SK-N-SH treated with all-trans-retinoic acid at 6 μM for 48 hours (cell line): ENCODE results near the gene CHTF18.

Source experiments
- ATAC-seq: fragments of 200-7000 bp; cut with Tn5 transposase; 3 replicates; pipeline ENCODE4 v1.9.1; 2020; ENCODE audit warnings: mild to moderate bottlenecking, moderate library complexity
- BACH2 ChIP-seq: fragments of 250-450 bp; sonication (Bioruptor Pico); IDR thresholded peaks from 2 replicates; pipeline ENCODE4 v1.9.0; 2021; ENCODE audit warnings: mild to moderate bottlenecking, borderline replicate concordance
- CSDC2 ChIP-seq: fragments of 250-450 bp; sonication (Bioruptor Pico); IDR thresholded peaks from 2 replicates; pipeline ENCODE4 v1.5.0; 2020; ENCODE audit warnings: mild to moderate bottlenecking, moderate library complexity
- ESRRG ChIP-seq: fragments of 250-450 bp; sonication (Bioruptor Pico); IDR thresholded peaks from 2 replicates; pipeline ENCODE4 v1.6.1; 2021; ENCODE audit warnings: mild to moderate bottlenecking
- ISL1 ChIP-seq: fragments of 250-450 bp; sonication (Bioruptor Pico); IDR thresholded peaks from 2 replicates; pipeline ENCODE4 v2.1.2; 2022; ENCODE audit warnings: mild to moderate bottlenecking, moderate library complexity
- OSR1 ChIP-seq: fragments of 250-450 bp; sonication (Bioruptor Pico); IDR thresholded peaks from 2 replicates; pipeline ENCODE4 v1.8.0; 2022; ENCODE audit warnings: moderate library complexity, mild to moderate bottlenecking, inconsistent platforms
- PPARA ChIP-seq: fragments of 250-450 bp; sonication (Bioruptor Pico); IDR thresholded peaks from 2 replicates; pipeline ENCODE4 v1.5.0; 2020; ENCODE audit warnings: mild to moderate bottlenecking, borderline replicate concordance
- RARB ChIP-seq: fragments of 250-450 bp; sonication (Bioruptor Pico); IDR thresholded peaks from 2 replicates; pipeline ENCODE4 v1.8.0; 2021; ENCODE audit warnings: mild to moderate bottlenecking, moderate library complexity
- SNAI2 ChIP-seq: fragments of 250-450 bp; sonication (Bioruptor Pico); IDR thresholded peaks from 2 replicates; pipeline ENCODE4 v1.5.0; 2020; ENCODE audit warnings: mild to moderate bottlenecking, moderate library complexity
- TCF4 ChIP-seq: fragments of 250-450 bp; sonication (Bioruptor Pico); IDR thresholded peaks from 2 replicates; pipeline ENCODE4 v1.8.0; 2021; ENCODE audit warnings: mild to moderate bottlenecking, moderate library complexity, borderline replicate concordance
- ZFP3 ChIP-seq: fragments of 250-450 bp; sonication (Bioruptor Pico); IDR thresholded peaks from 2 replicates; pipeline ENCODE4 v1.5.0; 2020; ENCODE audit warnings: mild to moderate bottlenecking, moderate library complexity
- ZFP30 ChIP-seq: fragments of 450-650 bp; formaldehyde crosslinking; IDR thresholded peaks from 2 replicates; pipeline ENCODE4 v1.5.0; 2022; ENCODE audit warnings: mild to moderate bottlenecking, moderate library complexity
- ZNF565 ChIP-seq: fragments of 450-650 bp; formaldehyde crosslinking; conservative IDR thresholded peaks from 2 replicates; pipeline ENCODE4 v1.5.0; 2020; ENCODE audit warnings: low read depth, mild to moderate bottlenecking, moderate library complexity
- ZNF70 ChIP-seq: fragments of 450-650 bp; formaldehyde crosslinking; IDR thresholded peaks from 2 replicates; pipeline ENCODE4 v1.5.0; 2020; ENCODE audit warnings: mild to moderate bottlenecking, moderate library complexity
- ZNF8 ChIP-seq: fragments of 450-650 bp; formaldehyde crosslinking; IDR thresholded peaks from 2 replicates; pipeline ENCODE4 v1.5.0; 2020; ENCODE audit warnings: mild to moderate bottlenecking, moderate library complexity
- TF ChIP-seq, protein P1 (sequence below): fragments of 250-450 bp; sonication (Bioruptor Pico); IDR thresholded peaks from 2 replicates; pipeline ENCODE4 v1.5.0; 2020; ENCODE audit warnings: mild to moderate bottlenecking, moderate library complexity
- TF ChIP-seq, protein P2 (sequence below): fragments of 250-450 bp; sonication (Bioruptor Pico); IDR thresholded peaks from 2 replicates; pipeline ENCODE4 v1.5.1; 2020; ENCODE audit warnings: low read depth, mild to moderate bottlenecking, moderate library complexity
- TF ChIP-seq, protein P3 (sequence below): fragments of 250-450 bp; sonication (Bioruptor Pico); IDR thresholded peaks from 2 replicates; pipeline ENCODE4 v1.8.0; 2021; ENCODE audit warnings: low read depth, mild to moderate bottlenecking, moderate library complexity, borderline replicate concordance

The CHTF18 gene

GRCh38 chr16:798666-799065, 10.2 kb downstream of the CHTF18 start:
- no peak for ATAC-seq
- TF ChIP-seq BACH2 (no peak), OSR1 (CRISPR knock-in tag) (no peak), ZFP30 (CRISPR knock-in tag) (no peak), ZNF565 (CRISPR knock-in tag) (no peak), ESRRG (CRISPR knock-in tag) (no peak), ZNF8 (no peak), SNAI2 (no peak), CSDC2 (no peak)
- TF ChIP-seq, protein P1, sequence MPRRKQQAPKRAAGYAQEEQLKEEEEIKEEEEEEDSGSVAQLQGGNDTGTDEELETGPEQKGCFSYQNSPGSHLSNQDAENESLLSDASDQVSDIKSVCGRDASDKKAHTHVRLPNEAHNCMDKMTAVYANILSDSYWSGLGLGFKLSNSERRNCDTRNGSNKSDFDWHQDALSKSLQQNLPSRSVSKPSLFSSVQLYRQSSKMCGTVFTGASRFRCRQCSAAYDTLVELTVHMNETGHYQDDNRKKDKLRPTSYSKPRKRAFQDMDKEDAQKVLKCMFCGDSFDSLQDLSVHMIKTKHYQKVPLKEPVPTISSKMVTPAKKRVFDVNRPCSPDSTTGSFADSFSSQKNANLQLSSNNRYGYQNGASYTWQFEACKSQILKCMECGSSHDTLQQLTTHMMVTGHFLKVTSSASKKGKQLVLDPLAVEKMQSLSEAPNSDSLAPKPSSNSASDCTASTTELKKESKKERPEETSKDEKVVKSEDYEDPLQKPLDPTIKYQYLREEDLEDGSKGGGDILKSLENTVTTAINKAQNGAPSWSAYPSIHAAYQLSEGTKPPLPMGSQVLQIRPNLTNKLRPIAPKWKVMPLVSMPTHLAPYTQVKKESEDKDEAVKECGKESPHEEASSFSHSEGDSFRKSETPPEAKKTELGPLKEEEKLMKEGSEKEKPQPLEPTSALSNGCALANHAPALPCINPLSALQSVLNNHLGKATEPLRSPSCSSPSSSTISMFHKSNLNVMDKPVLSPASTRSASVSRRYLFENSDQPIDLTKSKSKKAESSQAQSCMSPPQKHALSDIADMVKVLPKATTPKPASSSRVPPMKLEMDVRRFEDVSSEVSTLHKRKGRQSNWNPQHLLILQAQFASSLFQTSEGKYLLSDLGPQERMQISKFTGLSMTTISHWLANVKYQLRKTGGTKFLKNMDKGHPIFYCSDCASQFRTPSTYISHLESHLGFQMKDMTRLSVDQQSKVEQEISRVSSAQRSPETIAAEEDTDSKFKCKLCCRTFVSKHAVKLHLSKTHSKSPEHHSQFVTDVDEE (CRISPR knock-in tag) = no peak
- TF ChIP-seq, protein P2, sequence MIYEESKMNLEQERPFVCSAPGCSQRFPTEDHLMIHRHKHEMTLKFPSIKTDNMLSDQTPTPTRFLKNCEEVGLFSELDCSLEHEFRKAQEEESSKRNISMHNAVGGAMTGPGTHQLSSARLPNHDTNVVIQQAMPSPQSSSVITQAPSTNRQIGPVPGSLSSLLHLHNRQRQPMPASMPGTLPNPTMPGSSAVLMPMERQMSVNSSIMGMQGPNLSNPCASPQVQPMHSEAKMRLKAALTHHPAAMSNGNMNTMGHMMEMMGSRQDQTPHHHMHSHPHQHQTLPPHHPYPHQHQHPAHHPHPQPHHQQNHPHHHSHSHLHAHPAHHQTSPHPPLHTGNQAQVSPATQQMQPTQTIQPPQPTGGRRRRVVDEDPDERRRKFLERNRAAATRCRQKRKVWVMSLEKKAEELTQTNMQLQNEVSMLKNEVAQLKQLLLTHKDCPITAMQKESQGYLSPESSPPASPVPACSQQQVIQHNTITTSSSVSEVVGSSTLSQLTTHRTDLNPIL (CRISPR knock-in tag) = no peak
- TF ChIP-seq, protein P3, sequence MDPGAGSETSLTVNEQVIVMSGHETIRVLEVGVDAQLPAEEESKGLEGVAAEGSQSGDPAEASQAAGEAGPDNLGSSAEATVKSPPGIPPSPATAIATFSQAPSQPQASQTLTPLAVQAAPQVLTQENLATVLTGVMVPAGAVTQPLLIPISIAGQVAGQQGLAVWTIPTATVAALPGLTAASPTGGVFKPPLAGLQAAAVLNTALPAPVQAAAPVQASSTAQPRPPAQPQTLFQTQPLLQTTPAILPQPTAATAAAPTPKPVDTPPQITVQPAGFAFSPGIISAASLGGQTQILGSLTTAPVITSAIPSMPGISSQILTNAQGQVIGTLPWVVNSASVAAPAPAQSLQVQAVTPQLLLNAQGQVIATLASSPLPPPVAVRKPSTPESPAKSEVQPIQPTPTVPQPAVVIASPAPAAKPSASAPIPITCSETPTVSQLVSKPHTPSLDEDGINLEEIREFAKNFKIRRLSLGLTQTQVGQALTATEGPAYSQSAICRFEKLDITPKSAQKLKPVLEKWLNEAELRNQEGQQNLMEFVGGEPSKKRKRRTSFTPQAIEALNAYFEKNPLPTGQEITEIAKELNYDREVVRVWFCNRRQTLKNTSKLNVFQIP (CRISPR knock-in tag) = no peak

- ATAC-seq = no peak
- TF ChIP-seq CSDC2 = no peak
- TF ChIP-seq, protein P1 (CRISPR knock-in tag) = no peak
- TF ChIP-seq, all 23 proteins: peak for 0
Observed at GRCh38 chr16:799111-799947, 10.9 kb downstream of the CHTF18 start.

DNA sequence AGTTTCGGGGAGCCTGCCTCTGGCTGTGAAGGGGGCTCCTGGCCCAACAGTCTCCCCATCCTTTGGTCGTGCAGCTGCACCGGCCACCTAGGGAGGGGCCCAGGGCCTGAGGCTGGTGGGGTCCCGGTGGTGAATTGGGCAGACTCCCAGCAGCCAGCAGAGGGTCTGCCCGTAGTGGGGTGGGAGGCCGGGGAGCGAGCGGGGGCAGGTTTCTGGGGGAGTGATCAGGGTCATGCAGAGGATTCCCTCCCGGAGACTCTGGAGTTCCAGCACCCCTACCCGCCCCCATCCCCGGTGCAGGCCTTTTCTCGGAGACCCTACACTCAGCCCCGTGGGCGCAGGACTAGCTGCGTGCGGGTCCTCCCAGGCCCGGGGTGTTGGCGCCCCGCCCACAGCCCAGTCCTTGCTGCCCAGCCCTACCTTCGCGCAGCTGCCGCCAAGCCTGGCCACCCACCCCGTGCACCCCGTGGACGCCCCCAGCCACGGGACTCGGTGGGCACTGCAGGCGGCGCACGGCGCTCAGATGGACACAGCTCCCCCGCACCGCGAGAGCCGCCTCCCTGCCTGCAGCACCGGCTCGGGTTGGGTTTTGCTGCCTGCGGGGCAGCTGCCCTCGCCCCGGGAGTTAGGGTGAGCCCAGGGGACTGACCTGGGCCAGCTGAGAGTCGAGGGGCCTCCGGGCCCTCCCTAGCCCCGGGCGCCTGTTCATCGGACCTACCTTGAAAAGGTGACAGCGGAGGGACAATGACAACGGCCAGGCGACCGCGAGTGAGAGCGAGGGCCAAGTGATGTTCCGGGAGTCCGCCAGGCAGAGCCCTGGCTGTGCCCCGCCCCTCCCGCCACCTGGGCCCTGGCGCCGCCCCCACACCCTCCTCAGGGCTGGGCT, 11.8 kb downstream of the CHTF18 start, which contains the start of gene GNG13:
TSS of gene GNG13 (minus strand) at position 787 of the 886 bp plus-strand sequence. CDS start 1,657 bp downstream, outside the sequence.
- ATAC-seq = peak; percentile 40
- no peak for TF ChIP-seq CSDC2
- TF ChIP-seq ZNF70 (CRISPR knock-in tag) = no peak

GRCh38 chr16:800834-801511, 12.6 kb downstream of the CHTF18 start:
- TF ChIP-seq RARB (no peak), ISL1 (no peak), SNAI2 (no peak), PPARA (CRISPR knock-in tag) (no peak), TCF4 (CRISPR knock-in tag) (no peak), ZNF565 (CRISPR knock-in tag) (no peak), ZNF70 (CRISPR knock-in tag) (no peak), ESRRG (CRISPR knock-in tag) (no peak), ZFP3 (no peak)
- TF ChIP-seq, protein P2 (CRISPR knock-in tag) = no peak
- ATAC-seq = peak; percentile 31
